ENCODE measurements around the gene RFPL4A. TPM values are rescaled to one million over a fixed set of nuclear protein-coding genes. Genes with fewer than 3 reads are reported as not detected.
"Not testable (repeated sequence)": the region's sequence is repeated elsewhere in the genome, so short reads cannot be mapped to it uniquely, and the experiment has no call there.

RFPL4A gene
- polyA plus RNA-seq, 1 donor from 2014 or later = not detected

DNA sequence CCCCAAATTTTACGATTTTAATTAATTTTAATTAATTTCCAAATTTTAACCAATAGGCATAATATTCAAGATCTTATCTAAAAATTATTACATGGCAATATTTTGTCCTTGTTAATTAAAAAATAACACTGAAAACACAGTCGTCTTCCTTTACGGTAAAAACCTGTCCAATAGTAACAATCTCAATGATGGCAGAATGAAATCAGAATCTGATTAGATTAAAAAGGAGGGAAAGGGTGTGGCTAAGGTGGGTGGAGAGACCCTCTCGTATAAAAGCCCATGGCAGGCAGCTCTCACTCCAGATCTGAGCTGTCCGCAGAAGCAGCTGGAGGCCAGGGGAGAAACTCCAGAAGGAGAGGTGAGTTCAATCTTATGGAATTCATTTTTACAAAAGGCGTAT, 9.9 kb downstream of the RFPL4A start, which contains the start of gene RFPL4AL1:
Gene RFPL4AL1, plus strand, starts transcription at position 301 of the 400 bp plus-strand sequence. CDS start 2,687 bp downstream, outside the sequence.
- not testable (repeated sequence) for H3K4me1 Mint-ChIP-seq, H3K27ac Mint-ChIP-seq, H3K36me3 Mint-ChIP-seq, H3K9me3 Mint-ChIP-seq, H3K4me3 Mint-ChIP-seq
- peaks cover 11% of the 10 kb centered on the region for H3K27me3 Mint-ChIP-seq

- peaks cover 11% of the 10 kb centered on the region for H3K27me3 Mint-ChIP-seq
- not testable (repeated sequence) for H3K4me1 Mint-ChIP-seq, H3K4me3 Mint-ChIP-seq, H3K36me3 Mint-ChIP-seq, H3K27ac Mint-ChIP-seq, H3K9me3 Mint-ChIP-seq
Observed at GRCh38 chr19:55769632-55770031, 10.7 kb downstream of the RFPL4A start.

GRCh38 chr19:55777528-55777927, 18.6 kb downstream of the RFPL4A start:
- Mint-ChIP-seq H3K4me3 (no peak overlapping the region), H3K27me3 (peaks cover 19% of the 10 kb centered on the region), H3K9me3 (peaks cover 0 to 4% (median 2%) of the 10 kb centered on the region in 3 donors), H3K27ac (no peak overlapping the region), H3K36me3 (peaks cover 2% of the 10 kb centered on the region), H3K4me1 (no peaks in the 10 kb centered on the region)

GRCh38 chr19:55778331-55778730, 19.4 kb downstream of the RFPL4A start:
- Mint-ChIP-seq H3K4me1 (no peaks in the 10 kb centered on the region), H3K27me3 (peaks cover 19% of the 10 kb centered on the region)

GRCh38 chr19:55781112-55781511, 22.2 kb downstream of the RFPL4A start:
- H3K27me3 Mint-ChIP-seq = peaks cover 13% of the 10 kb centered on the region
- H3K9me3 Mint-ChIP-seq = peaks cover 0 to 2% (median 0%) of the 10 kb centered on the region in 3 donors
- H3K4me1 Mint-ChIP-seq = no peaks in the 10 kb centered on the region
- no peak overlapping the region for H3K4me3 Mint-ChIP-seq
- H3K27ac Mint-ChIP-seq = no peak overlapping the region
- H3K36me3 Mint-ChIP-seq = no peaks in the 10 kb centered on the region

More at GRCh38 chr19:55778331-55778730, 19.4 kb downstream of the RFPL4A start:
- Mint-ChIP-seq H3K4me3 (no peak overlapping the region), H3K27ac (no peak overlapping the region), H3K36me3 (peaks cover 2% of the 10 kb centered on the region), H3K9me3 (peaks cover 0 to 4% (median 2%) of the 10 kb centered on the region in 3 donors)

DNA sequence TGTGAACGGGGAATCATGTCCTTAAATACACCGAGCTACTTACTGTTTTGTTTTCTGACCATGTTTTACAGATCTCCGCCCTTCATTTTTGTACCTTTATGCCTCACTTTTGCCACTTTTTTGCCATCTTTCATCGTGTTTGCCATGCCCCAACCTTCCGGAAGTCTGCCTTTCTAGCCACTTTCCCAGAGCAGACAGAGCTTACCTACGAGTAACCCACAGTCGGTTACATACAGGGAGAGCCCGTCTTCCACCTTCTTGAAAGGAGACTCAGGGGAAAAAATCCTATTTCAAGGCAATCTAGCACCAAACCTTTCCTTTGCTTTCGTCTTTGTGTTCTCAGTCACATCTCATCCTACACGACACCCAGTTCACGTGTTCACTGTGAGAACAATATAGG, 36.1 kb downstream of the RFPL4A start:
- Mint-ChIP-seq H3K27me3 (no peaks in the 10 kb centered on the region), H3K4me1 (peaks cover 0 to 4% (median 3%) of the 10 kb centered on the region in 3 donors), H3K4me3 (no peak overlapping the region), H3K9me3 (peaks cover 0 to 3% (median 2%) of the 10 kb centered on the region in 3 donors), H3K36me3 (peaks cover 10% of the 10 kb centered on the region), H3K27ac (no peak overlapping the region)

- Mint-ChIP-seq H3K36me3 (peaks cover 4% of the 10 kb centered on the region), H3K27ac (peak overlapping the region in 1 of 3 donors; percentile 8), H3K9me3 (peaks cover 2 to 11% (median 2%) of the 10 kb centered on the region in 3 donors), H3K4me3 (peak overlapping the region in 1 of 4 donors; percentile 47), H3K4me1 (peaks cover 8 to 14% (median 10%) of the 10 kb centered on the region in 3 donors), H3K27me3 (no peaks in the 10 kb centered on the region)
Observed at GRCh38 chr19:55801416-55801815, 42.5 kb downstream of the RFPL4A start.

GRCh38 chr19:55802281-55802680, 43.4 kb downstream of the RFPL4A start:
- Mint-ChIP-seq H3K9me3 (peaks cover 0 to 11% (median 3%) of the 10 kb centered on the region in 3 donors), H3K4me3 (no peak overlapping the region), H3K27me3 (peaks cover 1% of the 10 kb centered on the region), H3K27ac (no peak overlapping the region), H3K36me3 (peaks cover 3% of the 10 kb centered on the region), H3K4me1 (peaks cover 8 to 15% (median 10%) of the 10 kb centered on the region in 3 donors)

DNA sequence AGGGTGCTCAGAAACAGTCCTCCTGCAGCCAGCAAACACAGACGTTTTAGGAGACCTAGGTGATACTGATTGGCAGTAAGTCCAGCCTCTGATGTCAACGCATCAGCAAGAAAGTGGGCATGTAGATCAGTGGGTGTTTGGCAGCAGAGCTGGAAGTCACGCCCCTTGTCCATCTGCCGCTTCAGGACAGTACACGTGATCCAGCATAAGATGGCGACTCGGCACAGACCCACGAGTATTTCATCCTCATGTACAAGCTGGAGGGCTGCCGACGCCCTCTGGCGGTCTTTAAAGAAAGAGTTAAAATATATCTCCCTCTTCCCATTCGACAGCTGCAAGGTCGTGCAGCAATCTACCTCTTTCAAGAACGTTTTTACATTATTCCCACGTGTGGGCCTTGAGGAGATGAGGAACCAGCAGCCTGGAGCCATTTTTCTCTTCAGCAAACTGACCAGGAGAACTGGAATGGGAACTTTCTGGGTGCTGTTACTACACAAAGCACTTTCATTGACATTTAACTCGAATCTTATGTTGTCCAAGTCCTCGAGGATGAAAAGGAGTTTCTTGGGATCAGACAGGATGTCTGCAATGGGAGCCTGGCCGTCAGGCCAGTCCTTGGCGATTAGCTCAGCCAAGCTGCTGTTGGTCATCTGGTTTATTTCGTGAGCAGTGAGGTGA, 50.6 kb downstream of the RFPL4A start:
- H3K4me1 Mint-ChIP-seq = peaks cover 8 to 19% (median 9%) of the 10 kb centered on the region in 3 donors
- peaks cover 0 to 16% (median 2%) of the 10 kb centered on the region in 3 donors for H3K9me3 Mint-ChIP-seq
- H3K4me3 Mint-ChIP-seq = peak overlapping the region; percentile 0 to 93 (median 79)
- peaks cover 6% of the 10 kb centered on the region for H3K27me3 Mint-ChIP-seq
- H3K36me3 Mint-ChIP-seq = no peaks in the 10 kb centered on the region
- H3K27ac Mint-ChIP-seq = peak overlapping the region in 1 of 3 donors; percentile 20

DNA sequence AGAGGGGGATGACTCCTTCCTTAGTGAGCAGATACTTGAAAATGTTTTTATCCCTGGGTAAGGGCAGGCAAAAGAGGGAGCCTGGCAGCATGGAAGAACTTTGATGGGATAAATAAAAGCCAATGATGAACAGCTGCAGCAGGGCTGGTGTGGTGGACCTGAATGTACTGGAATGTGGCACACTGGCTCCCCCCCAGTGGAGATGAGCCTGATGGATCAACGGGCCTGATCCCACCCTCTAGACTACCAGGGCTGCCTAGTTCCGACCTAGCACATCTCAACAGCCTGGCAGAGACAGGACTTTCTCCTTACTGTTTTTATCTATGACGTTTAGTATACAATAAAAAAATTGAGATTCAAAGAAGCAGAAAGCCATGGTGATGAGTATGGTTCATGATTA, 52.4 kb downstream of the RFPL4A start:
- Mint-ChIP-seq H3K27me3 (peaks cover 7% of the 10 kb centered on the region), H3K4me1 (peaks cover 8 to 15% (median 9%) of the 10 kb centered on the region in 3 donors), H3K27ac (no peak overlapping the region), H3K36me3 (no peaks in the 10 kb centered on the region), H3K9me3 (peaks cover 0 to 10% (median 2%) of the 10 kb centered on the region in 3 donors), H3K4me3 (no peak overlapping the region)

DNA sequence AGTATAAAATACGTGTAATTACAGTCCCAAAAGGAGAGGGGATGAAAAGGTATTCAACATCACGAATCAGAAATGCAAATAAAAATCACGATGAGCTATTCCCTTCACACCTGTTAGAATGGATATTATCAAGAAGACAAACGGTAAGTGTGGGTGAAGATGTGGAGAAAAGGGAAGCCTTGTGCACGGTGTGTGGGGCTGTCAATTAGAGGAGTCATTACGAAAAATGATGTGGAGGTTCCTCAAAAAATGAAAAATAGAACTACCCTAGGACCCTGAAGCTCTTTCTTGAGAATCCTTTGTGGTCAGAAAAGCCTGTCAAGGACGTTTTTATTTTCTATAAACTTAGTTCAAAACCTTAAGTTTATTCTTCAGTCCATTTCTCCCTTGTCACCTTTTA, 53.6 kb downstream of the RFPL4A start:
- H3K4me1 Mint-ChIP-seq = peaks cover 8 to 13% (median 9%) of the 10 kb centered on the region in 3 donors
- H3K36me3 Mint-ChIP-seq = no peaks in the 10 kb centered on the region
- H3K27ac Mint-ChIP-seq = no peak overlapping the region
- peaks cover 0 to 8% (median 0%) of the 10 kb centered on the region in 3 donors for H3K9me3 Mint-ChIP-seq
- H3K27me3 Mint-ChIP-seq = peaks cover 9% of the 10 kb centered on the region
- no peak overlapping the region for H3K4me3 Mint-ChIP-seq

Other genes with a start within 250 kb of the RFPL4A start
- gene SBK2, start 222.0 kb upstream of the RFPL4A start, polyA plus RNA-seq = not detected
- not detected for gene SBK3, start 213.6 kb upstream of the RFPL4A start, polyA plus RNA-seq
- 0.79 TPM for gene ZNF579, start 178.2 kb upstream of the RFPL4A start, polyA plus RNA-seq
- 3.1 TPM for gene FIZ1, start 159.6 kb upstream of the RFPL4A start, polyA plus RNA-seq
- gene ZNF524, start 158.8 kb upstream of the RFPL4A start, polyA plus RNA-seq = 49.6 TPM
- gene ZNF865, start 153.4 kb upstream of the RFPL4A start, polyA plus RNA-seq = 0.36 TPM
- 2.4 TPM for gene ZNF784, start 134.5 kb upstream of the RFPL4A start, polyA plus RNA-seq
- gene ZNF580, start 118.1 kb upstream of the RFPL4A start, polyA plus RNA-seq = 38.4 TPM
- gene ZNF581, start 115.4 kb upstream of the RFPL4A start, polyA plus RNA-seq = 79.3 TPM
- gene CCDC106, start 110.9 kb upstream of the RFPL4A start, polyA plus RNA-seq = 16.0 TPM
- 14.2 TPM for gene U2AF2, start 104.1 kb upstream of the RFPL4A start, polyA plus RNA-seq
- 29.9 TPM for gene EPN1, start 83.9 kb upstream of the RFPL4A start, polyA plus RNA-seq
- gene NLRP9, start 20.7 kb upstream of the RFPL4A start, polyA plus RNA-seq = not detected
- gene RFPL4AL1, start 10.0 kb downstream of the RFPL4A start, polyA plus RNA-seq = not detected
- 0.20 TPM for gene NLRP11, start 72.9 kb downstream of the RFPL4A start, polyA plus RNA-seq
- gene NLRP4, start 77.4 kb downstream of the RFPL4A start, polyA plus RNA-seq = not detected
- not detected for gene NLRP13, start 173.2 kb downstream of the RFPL4A start, polyA plus RNA-seq
- gene NLRP8, start 188.7 kb downstream of the RFPL4A start, polyA plus RNA-seq = not detected
- gene NLRP5, start 227.7 kb downstream of the RFPL4A start, polyA plus RNA-seq = not detected

All from IgD-negative memory B cell (primary cell).